CD4-positive, alpha-beta T cell treated with Interleukin-6 at 100 ng/mL for 8 hours (primary cell): ENCODE measurements around the gene IGSF21.
"Not testable (repeated sequence)": the region's sequence is repeated elsewhere in the genome, so short reads cannot be mapped to it uniquely, and the experiment has no call there.

Source experiments
- DNase-seq: peaks from one replicate; pipeline ENCODE4 v3.0.0-alpha.2; 2020; ENCODE audit warnings: mixed read lengths, low spot score

IGSF21 gene

GRCh38 chr1:18407166-18408045, 299.8 kb downstream of the IGSF21 start:
- DNase-seq, result no peak

DNA sequence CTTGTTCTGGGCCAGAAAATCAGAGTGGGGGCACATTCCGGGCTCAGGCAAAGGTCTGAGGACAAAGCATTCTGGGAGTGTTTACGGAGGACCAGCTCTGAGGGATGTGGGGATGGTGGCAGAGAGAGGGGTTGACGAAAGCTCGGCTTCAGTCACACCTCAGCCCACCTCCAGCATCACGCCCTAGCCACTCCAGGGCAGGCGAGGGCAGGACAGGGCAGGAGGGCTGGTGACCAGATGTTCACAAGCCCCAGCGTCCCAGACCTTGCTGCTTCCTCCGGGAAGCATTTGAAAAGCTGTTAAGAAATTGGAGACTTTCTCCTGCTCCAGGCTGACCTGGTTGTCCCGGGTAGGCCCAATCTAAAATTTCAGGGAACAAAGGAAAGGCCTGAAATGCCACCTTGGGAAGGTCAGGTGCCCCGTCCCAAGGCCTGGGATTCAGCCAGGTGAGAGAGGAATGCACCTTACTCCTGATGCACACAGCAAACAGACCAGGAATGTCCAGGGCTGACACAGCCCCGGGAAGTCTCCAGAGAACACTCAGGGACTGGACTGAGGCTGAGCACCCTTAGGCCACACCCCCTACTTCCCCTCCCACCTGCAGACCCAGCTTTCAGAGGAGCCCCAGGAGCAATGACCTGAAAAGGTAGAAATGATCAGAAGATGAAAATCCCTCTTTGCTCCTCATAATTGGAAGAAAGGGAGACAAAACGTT, 301.2 kb downstream of the IGSF21 start:
- DNase-seq, result no peak

DNA sequence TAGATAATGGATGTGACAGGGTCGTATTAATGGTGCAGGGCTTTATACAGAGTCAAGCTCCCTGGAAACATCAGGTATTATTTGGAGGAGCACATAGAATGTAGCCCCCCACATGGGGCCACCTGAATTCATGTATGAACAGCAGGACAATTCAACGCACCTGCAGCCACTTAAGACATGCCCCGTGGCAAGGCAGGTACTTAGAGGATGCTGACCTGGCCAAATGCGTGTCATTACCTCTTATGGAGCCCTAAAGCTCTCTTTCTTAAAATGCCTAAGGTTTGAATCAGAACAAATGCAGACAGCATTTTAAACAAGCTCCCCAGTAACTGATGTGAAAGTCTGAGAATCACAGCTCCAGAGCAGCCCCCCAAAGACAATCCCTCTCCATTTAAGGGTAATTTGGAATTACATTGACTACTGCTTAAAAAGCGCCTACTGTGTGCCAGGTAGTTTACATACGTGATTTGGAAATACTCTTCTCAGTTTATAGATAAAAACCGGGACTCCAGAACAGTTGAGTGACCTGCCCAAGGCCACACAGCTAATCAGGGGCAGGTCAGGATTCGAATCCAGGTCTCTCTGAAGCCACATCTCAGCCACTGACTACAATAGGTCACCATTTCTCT, 302.1 kb downstream of the IGSF21 start:
- DNase-seq, result no peak

GRCh38 chr1:18410407-18410806, 302.8 kb downstream of the IGSF21 start:
- no peak for DNase-seq

- no peak for DNase-seq
Observed at GRCh38 chr1:18411321-18411720, 303.7 kb downstream of the IGSF21 start.

GRCh38 chr1:18411820-18412641, 304.4 kb downstream of the IGSF21 start:
- no peak for DNase-seq

DNA sequence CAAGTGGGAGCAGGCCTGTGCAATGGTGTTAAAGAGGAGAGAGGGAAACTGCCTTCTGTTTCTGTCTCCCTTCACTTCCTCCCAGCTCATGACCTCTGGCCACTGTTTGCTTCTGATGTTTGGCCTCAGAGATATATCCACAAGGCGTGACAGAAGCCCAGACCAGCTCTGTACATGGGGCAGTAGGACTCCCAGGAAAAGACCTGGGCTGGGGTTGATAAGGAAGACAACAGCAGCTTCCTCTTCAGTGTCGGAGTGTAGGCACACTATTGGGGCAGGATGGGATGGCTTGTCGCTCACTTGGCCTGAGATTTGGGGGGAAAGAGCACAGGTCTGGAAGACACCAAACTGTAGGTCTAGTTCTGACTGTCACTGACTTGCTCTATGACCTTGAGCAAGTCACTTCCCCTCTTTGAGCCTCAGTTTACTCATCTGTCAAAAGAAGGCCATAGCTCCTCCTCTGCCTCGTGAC, 305.3 kb downstream of the IGSF21 start:
- no peak for DNase-seq

DNA sequence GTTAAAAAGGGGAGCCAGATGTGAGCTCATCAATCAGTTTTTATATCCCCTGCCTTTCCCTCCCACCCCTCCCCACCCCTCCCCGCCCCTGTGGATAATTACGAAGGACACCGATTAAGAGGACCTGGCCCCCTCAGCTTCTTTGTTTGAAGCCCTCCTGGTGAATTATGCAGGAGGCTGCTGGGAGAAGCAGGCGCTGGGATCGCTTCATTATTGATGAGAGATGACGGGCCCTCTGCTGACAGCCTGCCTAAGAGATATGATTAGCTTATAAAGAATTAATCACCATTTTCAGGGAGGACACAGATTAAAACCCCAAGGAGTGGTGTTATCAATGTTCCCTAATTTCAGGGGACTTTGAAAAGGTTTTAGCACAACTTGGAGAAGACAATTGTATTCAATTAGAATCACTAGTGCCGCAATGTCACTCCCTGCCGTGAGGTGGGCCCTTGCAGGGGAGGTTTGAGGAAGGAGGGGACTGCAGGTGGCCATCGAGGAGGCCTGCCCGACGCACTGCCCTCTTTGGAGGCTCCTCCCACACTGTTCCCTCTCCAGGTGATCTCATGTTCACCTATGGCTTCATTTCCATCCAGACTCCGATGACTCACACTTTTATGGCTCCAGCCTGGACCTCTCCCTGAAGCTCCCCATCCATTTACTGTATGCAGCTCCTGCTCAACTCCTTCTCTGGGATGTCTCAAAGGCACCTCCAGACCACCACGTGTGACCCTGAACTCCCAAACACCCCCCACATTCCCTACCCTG, 306.1 kb downstream of the IGSF21 start:
- DNase-seq, result no peak

- no peak for DNase-seq
Observed at GRCh38 chr1:18414321-18414720, 306.7 kb downstream of the IGSF21 start.

- DNase-seq, result no peak
Observed at GRCh38 chr1:18414872-18415447, 307.4 kb downstream of the IGSF21 start.

DNA sequence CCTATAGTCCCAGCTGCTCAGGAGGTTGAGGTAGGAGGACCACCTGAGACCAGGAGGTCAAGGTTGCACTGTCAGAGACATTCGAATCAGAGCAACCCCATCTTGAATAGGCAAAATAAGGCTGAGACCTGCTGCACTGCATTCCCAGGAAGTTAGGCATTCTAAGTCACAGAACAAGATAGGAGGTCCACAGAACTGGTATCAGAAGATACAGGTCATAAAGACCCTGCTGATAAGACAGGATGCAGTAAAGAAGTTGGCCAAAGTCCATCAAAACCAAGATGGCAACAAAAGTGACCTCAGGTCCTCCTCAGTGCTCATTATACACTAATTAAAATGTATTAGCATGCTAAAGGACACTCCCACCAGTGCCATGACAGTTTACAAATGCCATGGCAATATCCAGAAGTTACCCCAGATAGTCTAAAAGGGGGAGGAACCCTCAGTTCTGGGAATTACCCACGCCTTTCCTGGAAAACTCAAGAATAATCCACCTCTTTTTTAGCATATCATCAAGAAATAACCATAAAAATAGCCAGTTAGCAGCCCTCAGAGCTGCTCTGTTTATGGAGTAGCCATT, 307.9 kb downstream of the IGSF21 start:
- DNase-seq, result no peak

- not testable (repeated sequence) for DNase-seq
Observed at GRCh38 chr1:18416126-18416525, 308.5 kb downstream of the IGSF21 start.

GRCh38 chr1:18417316-18418269, 310.0 kb downstream of the IGSF21 start:
- no peak for DNase-seq

- DNase-seq, result no peak
Observed at GRCh38 chr1:18419113-18419844, 311.7 kb downstream of the IGSF21 start.

DNA sequence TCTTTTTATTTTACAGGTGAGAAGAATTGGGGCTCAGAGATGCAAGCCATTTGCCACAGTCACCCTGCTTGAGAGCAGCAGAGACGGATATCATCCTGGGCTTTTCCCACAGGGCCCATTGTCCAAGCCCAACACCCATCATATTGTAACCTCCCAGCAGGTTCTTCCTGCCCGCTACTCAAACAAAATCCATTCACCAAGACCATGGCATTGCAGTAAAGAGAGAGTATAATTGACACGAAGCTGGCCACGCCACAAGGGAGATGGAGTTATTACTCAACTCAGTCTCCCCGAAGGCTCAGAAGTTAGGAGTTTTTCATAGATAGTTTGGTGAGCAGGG, 312.2 kb downstream of the IGSF21 start:
- no peak for DNase-seq

- DNase-seq, result no peak
Observed at GRCh38 chr1:18422076-18422777, 314.6 kb downstream of the IGSF21 start.

- DNase-seq, result no peak
Observed at GRCh38 chr1:18422954-18423353, 315.4 kb downstream of the IGSF21 start.

- DNase-seq, result no peak
Observed at GRCh38 chr1:18426580-18426979, 319.0 kb downstream of the IGSF21 start.
